Esophagus muscularis mucosa (tissue), 4 donors: ENCODE results near the gene ITFG2. TPM values are rescaled to one million over a fixed set of nuclear protein-coding genes. Genes with fewer than 3 reads are reported as not detected.

Source experiments
- DNase-seq: peaks from one replicate; pipeline ENCODE4 v3.0.0-alpha.2; 2017; ENCODE audit errors: extremely low spot score
- H3K27ac ChIP-seq, 4 donors: fragments of 200-600 bp; sonication (generic); replicated peaks in 1 of 4; 1 replicate in 3 of 4; 2 replicates in 1 of 4; pipeline ENCODE4 v1.5.1; 2016 to 2019; ENCODE audit warnings: mild to moderate bottlenecking in 1 of 4
- H3K27me3 ChIP-seq, 4 donors: fragments of 200-600 bp; sonication (generic); one replicate each; pipeline versions ENCODE4 v1.5.1 to v1.6.0; 2016 to 2019
- H3K36me3 ChIP-seq, 4 donors: fragments of 200-600 bp; sonication (generic); one replicate each; pipeline ENCODE4 v1.5.1; 2016 to 2019
- H3K4me1 ChIP-seq, 4 donors: fragments of 200-600 bp; sonication (generic); one replicate each; pipeline ENCODE4 v1.5.1; 2016 to 2019
- H3K4me3 ChIP-seq, 4 donors: fragments of 200-600 bp; sonication (generic); 1 replicate in 2 of 4; 2 replicates in 2 of 4; pipeline ENCODE4 v1.5.1; 2016 to 2019; ENCODE audit warnings: mild to moderate bottlenecking in 4 of 4, moderate library complexity in 1 of 4
- H3K9me3 ChIP-seq, 4 donors: fragments of 200-600 bp; sonication (generic); 1 replicate in 3 of 4; 2 replicates in 1 of 4; pipeline ENCODE4 v1.5.1; 2016 to 2019
- CTCF ChIP-seq, 3 experiments: fragments of 200-600 bp in 2 of 3; fragments of 450-650 bp in 1 of 3; sonication (generic) in 2 of 3; IDR thresholded peaks; one replicate each; pipeline ENCODE4 v1.5.1; 2017 to 2019; ENCODE audit warnings: antibody characterized with exemption in 3 of 3, mild to moderate bottlenecking in 2 of 3, moderate library complexity in 1 of 3
- EP300 ChIP-seq: sonication (generic); formaldehyde crosslinking; IDR thresholded peaks from one replicate; pipeline ENCODE4 v1.6.1; 2017; ENCODE audit warnings: antibody characterized with exemption
- POLR2A ChIP-seq: fragments of 450-650 bp; IDR thresholded peaks from one replicate; pipeline ENCODE4 v1.6.1; 2017; ENCODE audit warnings: antibody characterized with exemption, moderate library complexity, mild to moderate bottlenecking, low read depth
- POLR2AphosphoS5 ChIP-seq, 2 donors: sonication (generic); formaldehyde crosslinking; IDR thresholded peaks; one replicate each; pipeline ENCODE4 v1.6.1; 2017; ENCODE audit warnings: antibody characterized with exemption in 2 of 2
- WGBS: methylation state at CpG from one replicate; pipeline ENCODE4 v1.1.5; 2018; 5-methylcytosine and 5-hydroxymethylcytosine counted together
- intact Hi-C: fragments of 100-400 bp; cut with DNase I; formaldehyde crosslinking; loops from one replicate; pipeline ENCODE4 v1.15.1; 2023
- total RNA-seq, 4 donors: library from RNA; depleted of rRNA; stranded (reverse); fragments of >200 nt; gene quantifications; one replicate each; pipeline versions ENCODE4 v1.1.0 to v1.2.1, GENCODE V29; 2016

ITFG2 gene
- total RNA-seq, 4 donors from 2014 or later: 13.6 to 26.2 (median 21.8) TPM

GRCh38 chr12:2841056-2841650, 28.7 kb downstream of the ITFG2 start:
- 75% methylated on average over 1 of the region's 9 CpGs for WGBS
- Histone ChIP-seq H3K4me1 (peaks cover 0 to 5% (median 0%) of the 10 kb centered on the region in 4 donors), H3K4me3 (no peak overlapping the region), H3K27ac (no peak overlapping the region), H3K36me3 (peaks cover 0 to 26% (median 0%) of the 10 kb centered on the region in 4 donors), H3K27me3 (peaks cover 0 to under 1% (median 0%) of the 10 kb centered on the region in 4 donors), H3K9me3 (no peaks in the 10 kb centered on the region)
- TF ChIP-seq EP300 (no peak), CTCF (IDR thresholded peaks at IDR 0.05) (no peak), POLR2AphosphoS5 (IDR thresholded peaks at IDR 0.05) (no peak), POLR2A (no peak)
- DNase-seq: no peak
- intact Hi-C loops: no loop called here

- no peaks in the 10 kb centered on the region for H3K27me3 ChIP-seq
- H3K36me3 ChIP-seq: peaks cover 0 to 26% (median 0%) of the 10 kb centered on the region in 4 donors
- H3K9me3 ChIP-seq: no peaks in the 10 kb centered on the region
- peaks cover 0 to 5% (median 0%) of the 10 kb centered on the region in 4 donors for H3K4me1 ChIP-seq
- 81% methylated on average over 5 of the region's 5 CpGs for WGBS
- intact Hi-C loops: no loop called here
- DNase-seq: no peak
- TF ChIP-seq EP300: no peak
- TF ChIP-seq CTCF (IDR thresholded peaks at IDR 0.05): no peak
- TF ChIP-seq POLR2A: no peak
- TF ChIP-seq POLR2AphosphoS5 (IDR thresholded peaks at IDR 0.05): no peak
- no peak overlapping the region for H3K4me3 ChIP-seq
- H3K27ac ChIP-seq: peak overlapping the region in 2 of 4 donors; percentile 33 to 40
Observed at GRCh38 chr12:2842948-2843347, 30.5 kb downstream of the ITFG2 start.

GRCh38 chr12:2844786-2845185, 32.3 kb downstream of the ITFG2 start:
- peaks cover 0 to 5% (median 0%) of the 10 kb centered on the region in 4 donors for H3K4me1 ChIP-seq

GRCh38 chr12:2845280-2845679, 32.8 kb downstream of the ITFG2 start:
- peaks cover 0 to 5% (median 0%) of the 10 kb centered on the region in 4 donors for H3K4me1 ChIP-seq
- H3K27ac ChIP-seq: peak overlapping the region in 1 of 4 donors; percentile 3
- 32% methylated on average over 6 of the region's 6 CpGs for WGBS
- no peaks in the 10 kb centered on the region for H3K9me3 ChIP-seq
- H3K36me3 ChIP-seq: peaks cover 0 to 10% (median 0%) of the 10 kb centered on the region in 4 donors
- no peak for TF ChIP-seq POLR2A
- no peak for TF ChIP-seq EP300
- no peak for TF ChIP-seq CTCF (IDR thresholded peaks at IDR 0.05)
- no peak for TF ChIP-seq POLR2AphosphoS5 (IDR thresholded peaks at IDR 0.05)
- intact Hi-C loops: no loop called here
- no peaks in the 10 kb centered on the region for H3K27me3 ChIP-seq
- no peak for DNase-seq
- no peak overlapping the region for H3K4me3 ChIP-seq

More at GRCh38 chr12:2844786-2845185, 32.3 kb downstream of the ITFG2 start:
- 91% methylated on average over 9 of the region's 9 CpGs for WGBS
- no peaks in the 10 kb centered on the region for H3K27me3 ChIP-seq
- no peak overlapping the region for H3K4me3 ChIP-seq
- TF ChIP-seq EP300 (no peak), POLR2A (no peak), CTCF (IDR thresholded peaks at IDR 0.05) (no peak), POLR2AphosphoS5 (IDR thresholded peaks at IDR 0.05) (no peak)
- intact Hi-C loops: no loop called here
- no peak for DNase-seq
- peak overlapping the region in 1 of 4 donors; percentile 3 for H3K27ac ChIP-seq
- peaks cover 0 to 13% (median 0%) of the 10 kb centered on the region in 4 donors for H3K36me3 ChIP-seq
- H3K9me3 ChIP-seq: no peaks in the 10 kb centered on the region
